Parathyroid adenoma (tissue), 2 donors: ENCODE results near the gene VIPR2.
A peak's percentile ranks its signal among the peaks of the same experiment; 100 is the strongest.

Experiments
- H2AFZ ChIP-seq: fragments of 300-600 bp; sonication (generic); one replicate; pipeline ENCODE4 v1.7.0; 2017; ENCODE audit warnings: antibody characterized with exemption, mild to moderate bottlenecking
- H3K27ac ChIP-seq: fragments of 300-600 bp; sonication (generic); one replicate; pipeline ENCODE4 v1.7.0; 2017
- H3K27me3 ChIP-seq: fragments of 300-600 bp; sonication (generic); one replicate; pipeline ENCODE4 v1.7.0; 2017; ENCODE audit warnings: low read length; ENCODE audit not compliant: control insufficient read depth, insufficient read depth
- H3K36me3 ChIP-seq: fragments of 300-600 bp; sonication (generic); one replicate; pipeline ENCODE4 v1.7.0; 2017; ENCODE audit warnings: low read length; ENCODE audit not compliant: control insufficient read depth, insufficient read depth
- H3K4me1 ChIP-seq: fragments of 300-600 bp; sonication (generic); one replicate; pipeline ENCODE4 v1.7.0; 2017; ENCODE audit warnings: control low read depth
- H3K4me2 ChIP-seq: fragments of 300-600 bp; sonication (generic); one replicate; pipeline ENCODE4 v1.7.0; 2017; ENCODE audit warnings: low read length
- H3K4me3 ChIP-seq: fragments of 300-600 bp; sonication (generic); one replicate; pipeline ENCODE4 v1.7.0; 2017; ENCODE audit warnings: low read depth, low read length
- H3K79me2 ChIP-seq: fragments of 300-600 bp; sonication (generic); one replicate; pipeline ENCODE4 v1.7.0; 2017; ENCODE audit warnings: control low read depth
- H3K9ac ChIP-seq: fragments of 300-600 bp; sonication (generic); one replicate; pipeline ENCODE4 v1.7.0; 2017; ENCODE audit warnings: mild to moderate bottlenecking
- H3K9me3 ChIP-seq: fragments of 300-600 bp; sonication (generic); one replicate; pipeline ENCODE4 v1.7.0; 2017; ENCODE audit warnings: low read length; ENCODE audit not compliant: control insufficient read depth
- CTCF ChIP-seq: fragments of 300-600 bp; sonication (generic); IDR thresholded peaks from one replicate; pipeline ENCODE4 v1.7.0; 2017; ENCODE audit warnings: antibody characterized with exemption, mild to moderate bottlenecking
- donor health status: primary hyperparathyroidism.

Gene VIPR2

DNA sequence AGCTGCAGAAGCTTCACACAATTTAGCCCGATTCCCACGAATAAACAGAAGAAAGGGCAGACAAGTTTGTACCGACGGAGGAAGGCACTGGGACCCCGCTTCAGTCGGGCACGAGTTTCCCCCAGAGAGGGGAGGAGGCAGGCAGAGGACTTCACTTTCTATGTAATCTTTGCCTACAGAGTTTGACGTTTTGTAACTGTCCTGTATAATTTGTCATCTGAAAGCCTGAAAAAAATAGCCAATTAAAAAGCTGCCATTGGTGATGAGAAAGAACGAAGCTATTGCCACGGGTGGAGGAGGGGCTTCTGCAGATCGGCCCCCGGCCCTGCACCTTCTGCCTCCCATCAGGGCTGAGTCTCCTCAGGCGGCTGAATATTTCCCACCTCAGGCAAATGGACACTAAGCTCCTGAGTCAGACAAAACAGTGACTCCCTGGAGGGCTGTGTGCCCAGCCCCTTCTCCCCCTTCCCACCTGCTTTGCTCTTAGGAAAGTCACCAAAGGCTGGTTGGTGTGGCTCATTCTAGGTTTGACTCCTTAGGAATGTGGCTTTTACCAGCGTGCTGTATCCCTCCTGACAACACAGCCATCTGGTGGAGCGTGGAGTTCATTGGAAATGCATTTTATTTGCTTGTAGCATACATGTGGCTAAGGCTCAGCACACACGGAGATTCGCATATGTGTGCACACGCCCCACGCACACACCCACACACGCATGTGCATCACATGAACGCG, 117.4 kb downstream of the VIPR2 start:
- H3K27me3 ChIP-seq = no peaks in the 10 kb centered on the region
- peak overlapping the region; percentile 68 for H2AFZ ChIP-seq
- H3K4me2 ChIP-seq = no peak overlapping the region
- H3K79me2 ChIP-seq = no peaks in the 10 kb centered on the region
- H3K4me1 ChIP-seq = no peaks in the 10 kb centered on the region
- no peaks in the 10 kb centered on the region for H3K36me3 ChIP-seq
- no peak overlapping the region for H3K27ac ChIP-seq
- H3K4me3 ChIP-seq = no peak overlapping the region
- TF ChIP-seq CTCF = no peak
- no peak overlapping the region for H3K9ac ChIP-seq
- H3K9me3 ChIP-seq = no peaks in the 10 kb centered on the region

GRCh38 chr7:159026271-159027055, 118.2 kb downstream of the VIPR2 start:
- no peak overlapping the region for H3K4me3 ChIP-seq
- H3K9me3 ChIP-seq = no peaks in the 10 kb centered on the region
- no peaks in the 10 kb centered on the region for H3K36me3 ChIP-seq
- H3K27me3 ChIP-seq = no peaks in the 10 kb centered on the region
- no peak overlapping the region for H3K27ac ChIP-seq
- H3K9ac ChIP-seq = no peak overlapping the region
- H2AFZ ChIP-seq = no peak overlapping the region
- H3K79me2 ChIP-seq = no peaks in the 10 kb centered on the region
- H3K4me2 ChIP-seq = no peak overlapping the region
- H3K4me1 ChIP-seq = no peaks in the 10 kb centered on the region
- no peak for TF ChIP-seq CTCF

- no peak overlapping the region for H3K27ac ChIP-seq
- H3K4me3 ChIP-seq = no peak overlapping the region
- no peaks in the 10 kb centered on the region for H3K79me2 ChIP-seq
- H3K9ac ChIP-seq = no peak overlapping the region
- H3K27me3 ChIP-seq = no peaks in the 10 kb centered on the region
- no peaks in the 10 kb centered on the region for H3K9me3 ChIP-seq
- no peak overlapping the region for H2AFZ ChIP-seq
- no peaks in the 10 kb centered on the region for H3K4me1 ChIP-seq
- H3K4me2 ChIP-seq = no peak overlapping the region
- H3K36me3 ChIP-seq = no peaks in the 10 kb centered on the region
- no peak for TF ChIP-seq CTCF
Observed at GRCh38 chr7:159025161-159025779, 119.4 kb downstream of the VIPR2 start.

GRCh38 chr7:159024280-159024951, 120.3 kb downstream of the VIPR2 start:
- H2AFZ ChIP-seq = no peak overlapping the region
- no peak overlapping the region for H3K9ac ChIP-seq
- H3K4me1 ChIP-seq = no peaks in the 10 kb centered on the region
- H3K36me3 ChIP-seq = no peaks in the 10 kb centered on the region
- H3K27ac ChIP-seq = no peak overlapping the region
- TF ChIP-seq CTCF = no peak
- H3K4me2 ChIP-seq = no peak overlapping the region
- no peaks in the 10 kb centered on the region for H3K79me2 ChIP-seq
- H3K9me3 ChIP-seq = no peaks in the 10 kb centered on the region
- H3K4me3 ChIP-seq = no peak overlapping the region
- no peaks in the 10 kb centered on the region for H3K27me3 ChIP-seq
